HepG2 (cell line): ENCODE measurements around the gene ZNF783. TPM values are rescaled to one million over a fixed set of nuclear protein-coding genes. Genes with fewer than 3 reads are reported as not detected.
A peak's percentile ranks its signal among the peaks of the same experiment; 100 is the strongest.

Experiments used
- CAMTA2 ChIP-seq: sonication (generic); formaldehyde crosslinking; IDR thresholded peaks from 2 replicates; pipeline ENCODE4 v1.4.0; 2020; ENCODE audit warnings: mild to moderate bottlenecking, missing genetic modification reagents, borderline replicate concordance
- CCDC6 ChIP-seq: sonication (generic); formaldehyde crosslinking; IDR thresholded peaks from 2 replicates; pipeline ENCODE4 v1.8.1; 2022; ENCODE audit warnings: mild to moderate bottlenecking, missing genetic modification reagents, moderate library complexity
- CHD2 ChIP-seq: IDR thresholded peaks from 2 replicates; pipeline ENCODE4 v1.6.1; 2011; ENCODE audit warnings: low read depth, low read length, improper control_type of control experiment
- EZH2 ChIP-seq: conservative IDR thresholded peaks from 2 replicates; pipeline ENCODE4 v1.6.1; 2012; ENCODE audit warnings: mild to moderate bottlenecking, low read depth, low read length, moderate library complexity
- FOXC1 ChIP-seq: sonication (generic); formaldehyde crosslinking; IDR thresholded peaks from 2 replicates; pipeline ENCODE4 v1.8.0; 2022; ENCODE audit warnings: mild to moderate bottlenecking, missing genetic modification reagents, borderline replicate concordance
- GMEB2 ChIP-seq: IDR thresholded peaks from 2 replicates; pipeline ENCODE4 v1.6.1; 2016; ENCODE audit warnings: missing biosample characterization, missing genetic modification reagents, low read depth
- KDM3A ChIP-seq: IDR thresholded peaks from 2 replicates; pipeline ENCODE4 v1.6.1; 2018; ENCODE audit warnings: low read depth, missing compliant biosample characterization
- LCORL ChIP-seq, 2 experiments: fragments of 450-650 bp in 1 of 2; sonication (generic) in 1 of 2; formaldehyde crosslinking in 1 of 2; IDR thresholded peaks; 2 replicates each; pipeline versions ENCODE4 v1.5.0 to v1.6.1; 2017 to 2020; ENCODE audit warnings: antibody characterized with exemption in 1 of 2, missing genetic modification reagents in 1 of 2
- MLXIP ChIP-seq: sonication (generic); formaldehyde crosslinking; IDR thresholded peaks from 2 replicates; pipeline ENCODE4 v1.9.0; 2021; ENCODE audit warnings: missing genetic modification reagents, borderline replicate concordance
- RBFOX2 ChIP-seq: fragments of 200-400 bp; formaldehyde crosslinking; IDR thresholded peaks from 2 replicates; pipeline ENCODE4 v1.6.1; 2017; ENCODE audit warnings: low read depth, mild to moderate bottlenecking, low read length
- ZBED4 ChIP-seq: sonication (generic); formaldehyde crosslinking; IDR thresholded peaks from 2 replicates; pipeline ENCODE4 v1.4.0; 2020; ENCODE audit warnings: missing genetic modification reagents, borderline replicate concordance
- ZBTB38 ChIP-seq: sonication (generic); formaldehyde crosslinking; IDR thresholded peaks from 2 replicates; pipeline ENCODE4 v1.5.1; 2020; ENCODE audit warnings: mild to moderate bottlenecking, missing genetic modification reagents
- ZFAT ChIP-seq: sonication (generic); formaldehyde crosslinking; conservative IDR thresholded peaks from 2 replicates; pipeline ENCODE4 v1.8.1; 2023; ENCODE audit warnings: missing genetic modification reagents, inconsistent platforms
- ZFP36L2 ChIP-seq: sonication (generic); formaldehyde crosslinking; IDR thresholded peaks from 2 replicates; pipeline ENCODE4 v1.4.0; 2020; ENCODE audit warnings: missing genetic modification reagents
- ZIK1 ChIP-seq: sonication (generic); formaldehyde crosslinking; IDR thresholded peaks from 2 replicates; pipeline ENCODE4 v1.5.0; 2020; ENCODE audit warnings: mild to moderate bottlenecking, low read depth, missing genetic modification reagents, borderline replicate concordance
- ZNF235 ChIP-seq: sonication (generic); formaldehyde crosslinking; IDR thresholded peaks from 2 replicates; pipeline ENCODE4 v1.8.1; 2023; ENCODE audit warnings: mild to moderate bottlenecking, missing genetic modification reagents, borderline replicate concordance
- ZNF24 ChIP-seq: fragments of 450-650 bp; IDR thresholded peaks from 2 replicates; pipeline ENCODE4 v1.6.1; 2017; ENCODE audit warnings: antibody characterized with exemption, mild to moderate bottlenecking
- ZNF703 ChIP-seq: sonication (generic); formaldehyde crosslinking; IDR thresholded peaks from 2 replicates; pipeline ENCODE4 v1.5.1; 2020; ENCODE audit warnings: missing genetic modification reagents, mild to moderate bottlenecking, moderate library complexity, borderline replicate concordance
- ZNF777 ChIP-seq: sonication (generic); formaldehyde crosslinking; IDR thresholded peaks from 2 replicates; pipeline ENCODE4 v1.4.0; 2020; ENCODE audit warnings: missing genetic modification reagents
- ZNF788 ChIP-seq: sonication (generic); formaldehyde crosslinking; IDR thresholded peaks from 2 replicates; pipeline ENCODE4 v1.5.0; 2020; ENCODE audit warnings: mild to moderate bottlenecking, missing genetic modification reagents, borderline replicate concordance
- ZNF850 ChIP-seq: sonication (generic); formaldehyde crosslinking; conservative IDR thresholded peaks from 2 replicates; pipeline ENCODE4 v1.9.0; 2021; ENCODE audit warnings: mild to moderate bottlenecking, missing genetic modification reagents
- ZSCAN25 ChIP-seq: sonication (generic); formaldehyde crosslinking; IDR thresholded peaks from 2 replicates; pipeline ENCODE4 v1.8.0; 2022; ENCODE audit warnings: mild to moderate bottlenecking, missing genetic modification reagents
- polyA plus RNA-seq, 8 experiments: library from polyadenylated mRNA; depleted of rRNA in 3 of 8; stranded (reverse) in 7 of 8; unstranded in 1 of 8; fragments of >200 nt; fragmentation: Illumina TruSeq in 4 of 8; extraction: Trizol in 4 of 8; gene quantifications; 2 replicates each; pipeline versions ENCODE4 v1.2.1 to v1.2.3, GENCODE V29; 2011 to 2016; ENCODE audit warnings: low read depth in 4 of 8, missing spikeins in 1 of 8, mixed read lengths in 1 of 8; ENCODE audit not compliant: insufficient read depth in 1 of 8
- total RNA-seq, 5 experiments: library from RNA; depleted of rRNA; stranded (reverse); fragments of >200 nt; fragmentation: Illumina TruSeq; extraction: Trizol; gene quantifications; 2 replicates each; pipeline ENCODE4 v1.2.3, GENCODE V29; 2016; ENCODE audit warnings: low read depth in 1 of 5

The ZNF783 gene
- total and polyA plus RNA-seq, 2 of the 13 experiments (the other 11 are each of a cell fraction or from before 2014, with no cell fraction given) = 4.1 to 5.2 TPM

GRCh38 chr7:149239345-149240143, 22.5 kb upstream of the ZNF783 start, which contains the start of gene ZNF212 (continued):
- no peak for TF ChIP-seq ZBED4 (CRISPR knock-in tag)
- peak; percentile 98 for TF ChIP-seq ZNF788 (CRISPR knock-in tag)
- peak; percentile 22; the same call in 1 of the 2 replicates for TF ChIP-seq CHD2
- TF ChIP-seq ZIK1 (CRISPR knock-in tag) = peak; percentile 85; the same call in 1 of the 2 replicates
- peak; percentile 89; the same call in 1 of the 2 replicates for TF ChIP-seq ZNF850 (CRISPR knock-in tag)
- no peak for TF ChIP-seq GMEB2 (CRISPR knock-in tag)
- no peak for TF ChIP-seq KDM3A (CRISPR knock-in tag)
- peak; percentile 87 for TF ChIP-seq ZNF777 (CRISPR knock-in tag)
- no peak; the same call in 1 of the 2 replicates for TF ChIP-seq CAMTA2
- no peak for TF ChIP-seq ZNF235 (CRISPR knock-in tag)
- TF ChIP-seq ZNF24 = no peak
- TF ChIP-seq MLXIP (CRISPR knock-in tag) = no peak
- TF ChIP-seq ZFAT (CRISPR knock-in tag) = no peak
- no peak for TF ChIP-seq EZH2
- no peak for TF ChIP-seq ZFP36L2
- TF ChIP-seq RBFOX2 = peak; percentile 92
- TF ChIP-seq ZSCAN25 = no peak
- no peak for TF ChIP-seq LCORL (IDR thresholded peaks at IDR 0.05)
- TF ChIP-seq LCORL (CRISPR knock-in tag; IDR thresholded peaks at IDR 0.05) = peak; percentile 68
- peak; percentile 75; the same call in 1 of the 2 replicates for TF ChIP-seq ZBTB38 (CRISPR knock-in tag)
- TF ChIP-seq ZNF703 (CRISPR knock-in tag) = no peak
- TF ChIP-seq FOXC1 = no peak
- peak; percentile 84 for TF ChIP-seq CCDC6 (CRISPR knock-in tag)
